ENCODE data around the gene PAMR1.

DNA sequence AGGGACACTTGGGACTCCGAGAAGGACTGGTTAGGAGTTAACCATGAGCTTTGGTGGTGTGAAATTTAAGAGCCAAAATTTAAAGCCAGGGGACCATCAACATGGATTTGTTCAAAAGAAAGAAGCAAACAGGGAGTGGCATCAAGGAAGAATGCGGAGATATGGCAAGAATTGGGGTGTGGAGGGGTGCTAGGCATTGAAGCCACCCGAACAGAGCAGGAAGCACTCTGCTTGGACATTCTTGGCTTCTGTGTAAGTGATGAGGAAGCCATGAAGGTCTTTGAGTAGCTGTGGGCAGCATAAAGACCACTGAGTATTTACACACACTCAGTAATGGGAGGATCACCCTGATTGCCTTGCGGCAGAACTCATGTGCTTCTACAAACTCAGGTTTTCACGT is 27.2 kb upstream of the PAMR1 start:
- TF ChIP-seq, protein P1, sequence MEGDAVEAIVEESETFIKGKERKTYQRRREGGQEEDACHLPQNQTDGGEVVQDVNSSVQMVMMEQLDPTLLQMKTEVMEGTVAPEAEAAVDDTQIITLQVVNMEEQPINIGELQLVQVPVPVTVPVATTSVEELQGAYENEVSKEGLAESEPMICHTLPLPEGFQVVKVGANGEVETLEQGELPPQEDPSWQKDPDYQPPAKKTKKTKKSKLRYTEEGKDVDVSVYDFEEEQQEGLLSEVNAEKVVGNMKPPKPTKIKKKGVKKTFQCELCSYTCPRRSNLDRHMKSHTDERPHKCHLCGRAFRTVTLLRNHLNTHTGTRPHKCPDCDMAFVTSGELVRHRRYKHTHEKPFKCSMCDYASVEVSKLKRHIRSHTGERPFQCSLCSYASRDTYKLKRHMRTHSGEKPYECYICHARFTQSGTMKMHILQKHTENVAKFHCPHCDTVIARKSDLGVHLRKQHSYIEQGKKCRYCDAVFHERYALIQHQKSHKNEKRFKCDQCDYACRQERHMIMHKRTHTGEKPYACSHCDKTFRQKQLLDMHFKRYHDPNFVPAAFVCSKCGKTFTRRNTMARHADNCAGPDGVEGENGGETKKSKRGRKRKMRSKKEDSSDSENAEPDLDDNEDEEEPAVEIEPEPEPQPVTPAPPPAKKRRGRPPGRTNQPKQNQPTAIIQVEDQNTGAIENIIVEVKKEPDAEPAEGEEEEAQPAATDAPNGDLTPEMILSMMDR (IDR thresholded peaks at IDR 0.05) = no peak
- TF ChIP-seq POLR2A (IDR thresholded peaks at IDR 0.05) = no peak

Data from lower leg skin (tissue), 3 donors.